ENCODE measurements around the gene MKI67. TPM values are rescaled to one million over a fixed set of nuclear protein-coding genes. Genes with fewer than 3 reads are reported as not detected.
"Not testable (repeated sequence)": the region's sequence is repeated elsewhere in the genome, so short reads cannot be mapped to it uniquely, and the experiment has no call there.

Gene MKI67
- total RNA-seq, 1 experiment from 2014 or later: 13.8 TPM

DNA sequence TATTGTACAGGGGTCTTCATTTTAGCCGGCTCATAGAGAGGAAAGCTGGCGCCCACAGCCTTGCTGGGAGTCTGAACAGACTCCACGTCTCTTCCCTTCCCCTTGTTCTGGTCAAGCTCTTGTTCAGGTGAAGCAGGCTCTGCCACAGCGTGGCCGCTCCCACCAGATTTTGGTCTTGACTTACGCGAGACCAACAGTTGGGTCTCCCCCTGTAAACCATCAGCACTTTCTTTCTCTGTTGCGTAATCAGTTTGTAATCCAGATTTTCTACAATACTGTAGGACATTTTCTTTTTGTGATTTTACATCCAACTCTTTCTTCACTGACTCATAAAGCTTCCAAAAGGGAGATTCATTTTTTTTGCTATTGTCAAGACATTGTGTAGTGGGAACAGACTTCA is 10.9 kb downstream of the MKI67 start:
- in situ Hi-C loops (cut with HindIII; ENCODE audit: low sequenced_read_pairs): no loop called here
- no peak for DNase-seq (ENCODE audit: low spot score)

DNA sequence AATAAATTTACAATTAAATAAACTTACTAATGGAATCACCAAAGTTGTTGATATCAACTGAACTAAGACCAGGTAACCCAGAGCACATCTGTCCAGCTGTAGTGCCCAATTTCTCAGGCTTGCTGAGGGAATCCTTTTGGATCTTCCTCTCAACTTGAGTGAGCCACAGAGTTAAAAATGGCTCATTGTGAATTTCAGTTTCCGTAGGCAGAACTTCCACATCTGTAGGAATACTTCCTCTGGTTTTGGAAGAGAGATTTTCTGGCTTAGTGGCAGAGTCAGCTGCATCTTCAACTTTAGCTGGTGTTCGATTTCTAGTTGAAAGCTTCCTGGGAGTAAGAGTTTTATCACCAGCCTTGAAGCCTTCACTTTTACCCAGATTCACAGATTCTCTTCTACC is 11.3 kb downstream of the MKI67 start:
- DNase-seq (ENCODE audit: low spot score): no peak
- in situ Hi-C loops (cut with HindIII; ENCODE audit: low sequenced_read_pairs): no loop called here

DNA sequence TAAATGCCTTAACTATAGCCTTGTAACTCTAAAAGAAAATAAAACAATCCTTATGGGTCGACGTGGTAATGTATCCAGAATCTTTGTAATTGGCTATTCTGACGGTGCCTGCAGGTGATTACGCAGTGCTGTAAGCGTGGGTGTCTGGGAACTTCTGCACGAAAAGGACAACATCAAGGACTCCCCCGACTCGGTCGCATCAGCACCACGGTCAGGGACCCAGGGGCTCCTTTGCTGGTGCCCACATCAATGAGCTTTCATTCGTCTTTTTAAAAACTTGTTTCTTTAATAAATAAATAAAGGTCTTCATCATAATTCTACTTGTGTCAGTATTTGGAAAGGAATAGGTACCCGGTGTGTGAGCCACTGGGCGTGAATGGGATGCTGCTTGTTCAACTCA is 13.2 kb downstream of the MKI67 start:
- no peak for DNase-seq (ENCODE audit: low spot score)
- in situ Hi-C loops (cut with HindIII; ENCODE audit: low sequenced_read_pairs): no loop called here

DNA sequence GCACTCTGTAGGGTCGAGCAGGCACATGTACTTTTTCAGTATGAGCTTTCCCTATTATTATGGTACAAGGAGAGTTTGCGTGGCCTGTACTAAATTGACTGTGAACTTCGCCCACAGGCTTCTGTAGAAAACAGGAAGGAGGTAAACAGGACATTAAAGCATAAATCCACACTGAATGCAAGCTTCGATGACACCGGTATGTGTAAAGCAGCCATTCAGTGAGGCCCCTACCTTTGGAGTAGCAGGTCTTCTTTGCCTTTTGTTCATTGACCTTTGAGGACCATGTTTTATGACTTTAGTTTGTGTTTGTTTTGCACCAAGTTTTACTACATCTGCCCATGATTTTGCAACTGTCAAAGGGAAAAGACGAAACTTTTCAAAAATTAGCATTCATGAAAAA is 14.5 kb downstream of the MKI67 start:
- no peak for DNase-seq (ENCODE audit: low spot score)
- in situ Hi-C loops (cut with HindIII; ENCODE audit: low sequenced_read_pairs): no loop called here

DNA sequence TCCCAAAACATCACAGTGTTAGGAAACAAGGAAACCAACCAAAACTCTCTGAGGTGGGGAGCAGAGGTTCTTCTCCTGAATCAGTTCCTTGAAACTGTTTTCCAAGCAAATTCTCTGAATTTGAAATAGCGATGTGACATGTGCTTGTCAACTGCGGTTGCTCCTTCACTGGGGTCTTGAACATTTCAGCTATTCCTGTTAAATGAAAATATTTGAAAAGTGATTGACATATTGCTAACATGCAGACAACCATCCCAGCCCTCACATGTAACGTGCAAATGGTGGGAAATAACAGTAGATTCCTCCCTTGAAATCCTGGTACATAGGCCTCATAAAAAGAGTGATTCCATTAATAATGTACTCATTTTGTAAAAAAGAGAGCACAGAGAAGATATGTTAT is 15.9 kb downstream of the MKI67 start:
- in situ Hi-C loops (cut with HindIII; ENCODE audit: low sequenced_read_pairs): no loop called here
- DNase-seq (ENCODE audit: low spot score): no peak

DNA sequence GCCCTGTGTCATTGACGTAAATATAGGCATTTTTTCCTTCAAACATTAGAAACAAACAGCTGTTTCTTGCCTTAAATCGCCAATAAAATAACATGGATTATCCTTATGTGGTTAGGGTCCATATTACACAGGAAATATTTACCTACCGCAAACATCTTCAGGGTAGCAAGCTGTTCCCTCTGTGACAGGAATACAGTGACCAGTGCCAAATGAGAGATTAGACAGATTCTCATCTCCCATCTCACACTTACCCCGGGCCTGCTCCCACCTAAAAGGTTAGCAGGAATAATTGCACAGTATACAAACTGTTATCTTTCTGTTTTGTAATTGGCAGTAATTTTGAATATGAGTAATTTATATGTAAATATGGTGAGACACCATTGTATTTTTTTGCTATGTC is 16.5 kb downstream of the MKI67 start:
- DNase-seq (ENCODE audit: low spot score): no peak
- in situ Hi-C loops (cut with HindIII; ENCODE audit: low sequenced_read_pairs): no loop called here

DNA sequence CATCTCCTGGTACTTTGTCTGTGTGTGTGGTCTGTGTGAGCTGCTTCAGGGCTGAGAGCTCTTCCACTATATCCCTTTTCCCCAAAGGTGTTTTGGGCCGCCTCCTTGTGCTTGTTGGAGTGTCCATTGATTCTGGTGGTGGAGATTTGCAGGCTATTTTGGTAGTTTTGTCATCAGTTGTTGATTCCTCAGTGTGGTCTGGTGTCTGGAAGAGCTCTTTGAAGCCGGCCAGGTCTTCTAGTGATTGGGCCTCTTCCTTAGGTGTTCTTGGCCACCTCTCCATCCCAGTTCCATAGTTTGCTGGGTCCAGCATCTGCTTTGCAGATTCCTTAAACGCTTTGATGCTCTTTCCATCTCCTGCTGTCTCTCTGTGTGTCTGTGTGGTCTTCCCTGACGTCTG is 20.8 kb downstream of the MKI67 start:
- in situ Hi-C loops (cut with HindIII; ENCODE audit: low sequenced_read_pairs): no loop called here
- DNase-seq (ENCODE audit: low spot score): no peak

DNA sequence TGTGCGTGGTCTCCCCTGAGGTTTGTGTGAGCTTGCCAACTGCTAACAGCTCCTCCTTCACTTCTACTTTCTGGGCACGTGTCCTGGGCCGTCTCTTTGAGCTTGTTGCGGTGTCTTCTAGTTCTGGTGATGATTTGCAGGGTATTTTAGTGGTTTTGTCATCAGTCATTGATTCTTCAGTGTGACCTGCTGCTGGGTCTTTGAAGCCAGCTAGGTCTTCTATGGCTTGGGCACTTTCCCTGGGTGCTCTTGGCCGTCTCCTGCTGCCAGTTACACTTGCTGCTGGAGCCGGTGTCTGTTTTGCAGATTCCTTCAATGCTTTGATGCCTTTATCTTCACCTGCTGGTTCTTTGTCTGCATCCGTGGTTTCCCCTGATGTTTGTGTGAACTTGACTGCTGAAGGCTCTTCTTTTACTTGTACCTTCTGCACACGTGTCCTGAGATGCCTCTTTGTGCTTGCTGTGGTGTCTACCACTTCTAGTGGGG is 23.0 kb downstream of the MKI67 start:
- no peak for DNase-seq (ENCODE audit: low spot score)
- in situ Hi-C loops (cut with HindIII; ENCODE audit: low sequenced_read_pairs): no loop called here

DNA sequence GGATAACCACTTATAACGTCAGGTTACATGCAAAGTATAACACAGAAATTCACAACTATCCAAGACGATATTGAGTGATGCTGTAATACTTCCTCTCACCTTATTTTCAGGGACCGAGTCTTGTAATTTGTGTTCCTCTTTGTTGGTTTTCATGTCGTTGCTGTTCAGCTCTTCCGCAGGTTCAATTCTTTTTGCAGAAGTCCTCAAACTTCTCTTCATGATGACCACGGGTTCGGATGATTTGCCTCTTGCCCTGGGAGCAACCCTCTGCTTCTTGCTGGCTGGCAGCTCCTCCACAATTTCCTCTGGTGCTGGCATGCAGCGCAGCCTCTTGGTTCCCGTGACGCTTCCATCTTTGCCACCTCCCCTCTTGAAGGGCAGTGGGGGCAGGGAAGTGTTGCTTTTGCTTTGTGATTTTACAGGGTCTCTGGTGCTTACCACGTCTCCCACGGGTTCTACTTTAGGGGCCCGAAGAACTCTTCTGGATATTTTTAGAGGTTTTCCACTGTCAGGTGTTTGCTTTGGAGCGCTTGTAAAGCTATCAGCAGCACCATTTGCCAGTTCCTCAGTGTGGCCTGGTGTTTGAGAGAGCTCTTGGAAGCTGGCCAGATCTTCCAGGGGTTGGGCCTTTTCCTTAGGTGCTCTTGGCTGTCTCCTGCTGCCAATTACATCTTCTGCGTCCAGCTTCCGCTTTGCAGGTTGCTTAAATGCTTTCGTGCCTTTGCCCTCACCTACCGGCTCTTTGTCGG is 23.6 kb downstream of the MKI67 start:
- in situ Hi-C loops (cut with HindIII; ENCODE audit: low sequenced_read_pairs): no loop called here
- DNase-seq (ENCODE audit: low spot score): no peak

DNA sequence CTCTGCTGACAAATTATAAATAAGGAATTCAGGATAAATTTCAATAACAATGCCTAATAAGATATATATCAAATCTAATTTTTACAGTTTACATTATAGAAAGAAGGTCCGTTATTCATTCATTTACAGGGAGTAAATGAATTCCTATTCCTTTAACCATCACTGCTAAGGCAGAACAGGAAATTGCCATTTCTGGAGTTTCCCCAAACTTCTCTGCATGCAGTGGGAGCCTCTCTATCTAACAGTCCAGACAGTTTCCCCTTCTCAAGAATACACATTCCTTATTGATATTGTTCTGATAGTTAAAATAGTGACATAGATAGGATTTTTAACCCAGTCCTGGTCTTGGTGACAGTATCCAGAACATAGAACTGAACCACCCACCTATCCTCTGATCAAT is 24.3 kb downstream of the MKI67 start:
- in situ Hi-C loops (cut with HindIII; ENCODE audit: low sequenced_read_pairs): no loop called here
- DNase-seq (ENCODE audit: low spot score): no peak

DNA sequence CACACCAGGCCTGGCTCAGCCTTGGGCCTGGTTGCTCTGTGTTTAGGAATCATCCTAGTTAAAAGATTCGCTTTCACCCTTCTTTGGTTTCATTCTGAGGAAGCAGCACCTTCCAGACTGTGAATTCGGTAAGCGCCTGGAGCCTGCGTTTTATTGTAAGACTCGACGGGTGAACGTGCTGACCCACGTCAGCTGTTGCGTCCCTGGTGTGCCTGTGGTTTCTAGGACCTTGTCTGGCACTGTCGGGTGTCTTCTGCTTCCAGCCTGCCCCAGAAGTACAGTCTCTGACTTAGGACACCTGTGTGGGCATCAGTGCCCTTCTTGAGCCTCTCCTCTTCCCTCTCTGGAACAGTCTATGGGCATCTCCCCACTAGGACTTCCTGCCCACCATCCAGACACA is 26.3 kb downstream of the MKI67 start:
- in situ Hi-C loops (cut with HindIII; ENCODE audit: low sequenced_read_pairs): no loop called here
- no peak for DNase-seq (ENCODE audit: low spot score)

DNA sequence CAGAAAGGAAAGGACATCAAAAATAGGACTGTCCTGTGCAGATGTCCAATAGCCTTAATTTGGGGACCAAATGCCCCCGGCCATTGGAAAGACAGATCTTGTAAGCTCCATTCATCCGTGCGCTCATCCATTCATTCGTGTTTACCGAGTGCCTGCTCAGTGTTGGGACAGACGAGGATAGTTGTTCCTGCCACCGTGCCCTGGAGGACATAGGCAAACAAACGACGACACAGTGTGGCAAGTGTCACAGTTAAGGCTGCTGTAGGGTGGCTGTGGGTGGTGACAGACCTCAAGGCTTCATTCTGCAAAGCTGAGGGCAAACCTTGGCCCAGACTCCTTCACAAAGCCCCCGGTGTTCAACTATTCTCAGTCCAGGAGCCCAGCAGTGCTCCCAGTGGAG is 27.6 kb downstream of the MKI67 start:
- in situ Hi-C loops (cut with HindIII; ENCODE audit: low sequenced_read_pairs): no loop called here

DNA sequence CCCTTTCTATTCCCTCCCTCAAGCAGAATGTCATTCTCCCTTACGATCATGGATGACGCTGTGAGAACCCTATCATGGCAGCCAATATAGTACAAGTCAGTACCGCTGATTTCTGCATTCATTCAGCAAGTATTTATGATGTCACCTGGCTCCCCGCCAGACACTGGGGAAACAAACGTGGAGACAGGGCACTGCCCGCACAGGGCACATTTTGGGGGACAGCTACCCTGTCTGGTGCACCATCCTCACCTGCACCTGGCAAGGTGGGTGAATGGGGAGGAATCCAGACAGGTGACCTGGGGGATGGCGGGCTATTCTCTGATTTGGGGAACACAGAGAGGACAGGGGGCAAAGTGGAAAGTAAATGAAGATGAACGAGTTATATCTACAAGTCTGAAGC is 28.4 kb downstream of the MKI67 start:
- no peak for DNase-seq (ENCODE audit: low spot score)
- in situ Hi-C loops (cut with HindIII; ENCODE audit: low sequenced_read_pairs): no loop called here

More for the DNA sequence above, 27.6 kb downstream of the MKI67 start:
- no peak for DNase-seq (ENCODE audit: low spot score)

DNA sequence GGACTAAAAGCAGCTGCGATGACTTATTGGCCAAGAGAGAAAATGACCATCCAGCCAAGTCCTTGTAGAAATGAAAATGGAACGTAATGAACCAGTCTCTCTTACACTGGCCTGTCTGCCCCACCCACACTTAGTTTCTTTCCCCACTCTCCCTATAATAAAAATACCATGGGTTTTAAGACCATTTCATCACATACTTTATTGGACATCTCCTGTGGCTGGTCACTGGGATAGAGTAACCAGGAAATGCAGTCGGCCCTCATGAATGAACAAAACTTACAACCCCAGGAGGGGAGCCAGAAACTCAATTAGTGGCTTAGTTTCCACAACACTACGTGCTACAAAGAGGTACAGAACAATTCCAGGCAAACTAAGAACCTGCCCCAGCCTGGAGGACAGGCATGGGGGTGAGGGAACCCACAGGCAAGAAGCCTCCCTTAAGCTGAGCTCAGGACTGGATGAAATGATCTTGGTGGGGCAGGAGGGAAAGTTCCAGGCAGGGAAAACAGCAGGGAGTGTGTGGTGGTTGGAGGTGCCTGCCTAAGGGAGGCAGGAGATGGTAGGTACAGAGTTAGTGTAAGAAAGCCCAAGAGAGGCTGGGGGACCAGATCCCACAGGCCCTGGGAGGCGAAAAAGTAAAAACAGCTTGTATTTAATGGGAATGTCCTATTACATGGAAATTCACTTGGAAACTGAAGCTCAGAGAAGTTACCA is 29.6 kb downstream of the MKI67 start:
- no peak for DNase-seq (ENCODE audit: low spot score)
- in situ Hi-C loops (cut with HindIII; ENCODE audit: low sequenced_read_pairs): no loop called here

DNA sequence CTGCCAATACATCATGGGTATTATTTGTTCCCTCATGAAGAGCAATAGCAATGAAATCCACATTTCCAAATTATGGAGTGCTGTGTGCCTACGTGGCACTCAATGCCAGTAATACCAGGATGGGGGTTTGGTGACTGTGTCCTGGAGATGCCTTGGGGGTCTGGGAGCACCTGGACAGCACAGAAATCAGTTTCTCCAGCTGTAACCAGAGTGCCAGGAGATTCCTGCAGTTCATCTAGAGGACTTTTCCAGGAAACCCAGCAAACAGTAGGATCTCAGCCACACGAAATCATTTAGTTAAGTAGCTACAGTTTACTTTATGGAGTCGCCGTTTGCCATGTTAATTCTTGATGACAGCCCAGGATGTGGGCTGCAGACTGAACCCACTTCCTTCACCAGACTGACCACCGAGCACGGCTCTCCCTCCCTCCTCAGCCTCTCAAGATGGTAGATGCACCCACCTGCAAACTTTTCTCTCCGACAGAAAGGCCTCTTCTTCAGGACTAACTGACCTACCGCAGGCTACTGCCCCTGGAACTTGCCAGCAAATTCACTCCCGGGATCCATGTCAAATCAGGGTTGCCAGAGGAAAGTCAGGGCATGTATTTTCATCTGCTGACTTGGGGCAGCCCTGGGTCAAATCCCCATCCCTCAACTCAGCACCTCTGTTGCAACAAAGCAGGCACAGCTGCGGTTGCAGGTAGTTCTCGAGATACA is 30.3 kb downstream of the MKI67 start:
- no peak for DNase-seq (ENCODE audit: low spot score)
- in situ Hi-C loops (cut with HindIII; ENCODE audit: low sequenced_read_pairs): no loop called here

DNA sequence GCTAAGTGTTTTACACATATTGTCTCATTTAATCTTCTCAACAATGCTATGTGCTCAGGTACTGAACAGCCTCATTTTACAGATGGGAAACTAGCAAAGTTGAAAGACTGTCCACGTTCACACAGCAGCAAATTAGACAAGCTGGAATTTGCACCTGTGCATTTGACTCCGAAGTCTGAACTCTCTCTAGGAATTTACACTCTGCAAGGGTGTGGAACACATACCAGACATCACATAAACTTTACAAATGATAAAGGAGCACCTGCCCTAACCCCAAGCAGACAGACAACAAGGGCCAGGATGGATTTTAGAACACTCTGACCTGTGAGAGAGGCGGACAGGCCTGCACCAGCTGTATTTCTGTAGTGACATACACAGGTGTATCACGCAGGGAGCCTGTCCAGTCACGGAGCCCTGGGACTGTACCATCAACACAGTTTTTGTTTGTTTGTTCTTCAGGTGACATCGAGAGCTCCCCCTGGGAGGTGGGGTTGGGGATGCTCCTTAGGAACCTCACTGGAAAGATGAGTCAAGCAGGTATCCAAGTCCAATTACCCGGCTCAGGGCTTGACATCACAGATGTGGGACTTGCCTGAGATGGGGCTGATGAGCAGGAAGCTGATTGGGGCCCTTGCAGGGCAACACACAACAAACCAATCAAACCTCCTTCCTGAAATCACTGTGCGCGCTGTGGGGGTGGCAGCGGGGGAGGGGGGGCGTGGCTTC is 31.0 kb downstream of the MKI67 start:
- in situ Hi-C loops (cut with HindIII; ENCODE audit: low sequenced_read_pairs): no loop called here
- no peak for DNase-seq (ENCODE audit: low spot score)

DNA sequence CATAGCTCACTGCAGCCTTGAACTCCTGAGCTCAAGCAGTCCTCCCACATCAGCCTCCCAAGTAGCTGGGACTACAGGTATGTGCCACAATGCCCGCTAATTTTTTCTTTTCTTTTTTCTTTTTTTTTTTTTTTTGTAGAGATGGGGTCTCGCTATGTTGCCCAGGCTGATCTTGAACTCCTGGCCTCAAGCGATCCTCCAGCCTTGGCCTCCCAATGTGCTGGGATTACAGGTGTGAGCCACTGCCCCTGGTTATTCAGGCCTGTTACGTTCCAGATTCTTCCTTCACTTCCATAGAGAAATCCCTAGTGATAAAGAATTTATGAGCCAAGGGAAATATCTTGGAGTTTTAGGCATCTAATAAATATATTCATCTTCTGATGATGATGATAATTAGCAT is 31.6 kb downstream of the MKI67 start:
- DNase-seq (ENCODE audit: low spot score); in situ Hi-C loops (cut with HindIII; ENCODE audit: low sequenced_read_pairs): not testable (repeated sequence)

DNA sequence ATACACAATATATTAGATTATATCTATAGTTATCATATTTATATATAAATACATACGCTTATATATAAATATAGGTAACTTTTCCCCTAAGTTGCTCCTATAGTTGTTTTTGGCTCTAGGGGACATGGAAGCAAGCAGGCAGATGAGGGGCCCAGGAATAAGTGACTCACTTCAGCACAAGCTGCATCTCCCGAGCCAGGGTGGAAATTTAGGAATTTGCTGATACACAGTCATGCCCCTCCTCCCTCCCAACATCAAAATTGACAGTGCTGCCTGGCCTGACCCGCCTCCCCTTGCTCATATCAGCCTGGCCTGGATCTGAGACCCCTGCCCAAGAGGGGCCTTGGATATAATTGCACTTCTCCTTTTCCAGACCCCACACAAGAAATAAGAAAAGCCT is 33.8 kb downstream of the MKI67 start:
- in situ Hi-C loops (cut with HindIII; ENCODE audit: low sequenced_read_pairs): no loop called here
- no peak for DNase-seq (ENCODE audit: low spot score)

DNA sequence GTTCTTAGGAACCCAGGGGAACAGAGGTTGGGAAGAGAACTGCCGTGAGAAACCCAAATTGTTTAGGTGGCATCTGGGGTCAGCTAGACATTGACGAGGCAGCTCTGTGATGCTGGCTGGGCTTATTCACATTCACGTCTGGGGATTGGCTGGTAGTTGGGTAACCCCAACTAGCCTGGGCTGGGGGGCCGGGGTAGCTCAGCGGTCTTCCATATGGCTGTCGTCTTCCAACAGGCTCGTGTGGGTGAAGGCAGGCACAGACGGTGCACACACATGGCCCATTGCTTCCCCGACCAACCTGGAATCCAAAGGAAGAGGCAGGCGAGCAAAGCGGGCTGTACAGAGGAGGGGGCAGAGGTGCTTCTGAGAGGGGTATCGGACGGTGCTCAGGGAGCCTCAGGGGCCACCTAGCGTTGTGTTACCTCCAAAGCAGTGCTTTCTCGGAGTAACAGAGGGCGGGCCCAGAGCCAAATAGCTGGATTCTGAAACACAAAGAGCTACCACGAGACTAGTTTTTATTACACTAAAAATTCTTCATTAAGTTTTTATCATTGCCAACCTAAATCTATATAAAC is 34.5 kb downstream of the MKI67 start:
- in situ Hi-C loops (cut with HindIII; ENCODE audit: low sequenced_read_pairs): no loop called here
- DNase-seq (ENCODE audit: low spot score): no peak

Measured in G401 (cell line).